HepG2 (cell line): ENCODE results near the gene SOAT2. TPM values are rescaled to one million over a fixed set of nuclear protein-coding genes. Genes with fewer than 3 reads are reported as not detected.

ENCODE experiments used
- GFI1 ChIP-seq: sonication (generic); formaldehyde crosslinking; IDR thresholded peaks from 2 replicates; pipeline ENCODE4 v1.5.0; 2020; ENCODE audit warnings: missing genetic modification reagents, mild to moderate bottlenecking, borderline replicate concordance
- HNRNPL ChIP-seq: fragments of 200-400 bp; formaldehyde crosslinking; IDR thresholded peaks from 2 replicates; pipeline ENCODE4 v1.6.1; 2017; ENCODE audit warnings: mild to moderate bottlenecking, low read depth, low read length
- MIER3 ChIP-seq: IDR thresholded peaks from 2 replicates; pipeline ENCODE4 v1.6.1; 2016; ENCODE audit warnings: missing compliant biosample characterization, borderline replicate concordance
- PCBP1 ChIP-seq: fragments of 200-400 bp; formaldehyde crosslinking; IDR thresholded peaks from 2 replicates; pipeline ENCODE4 v1.6.1; 2017; ENCODE audit warnings: mild to moderate bottlenecking, low read depth, low read length, borderline replicate concordance
- RARA ChIP-seq: IDR thresholded peaks from 2 replicates; pipeline ENCODE4 v1.6.1; 2016; ENCODE audit warnings: missing genetic modification reagents, missing compliant biosample characterization
- SATB2 ChIP-seq: sonication (generic); formaldehyde crosslinking; IDR thresholded peaks from 2 replicates; pipeline ENCODE4 v1.5.0; 2020; ENCODE audit warnings: missing genetic modification reagents
- TFAP4 ChIP-seq: sonication (generic); IDR thresholded peaks from 2 replicates; pipeline ENCODE4 v1.6.1; 2016; ENCODE audit warnings: low read depth, borderline replicate concordance
- U2AF1 ChIP-seq: fragments of 200-400 bp; formaldehyde crosslinking; optimal IDR thresholded peaks from 2 replicates; pipeline ENCODE3; 2017; ENCODE audit warnings: mild to moderate bottlenecking, low read depth, low read length
- YEATS4 ChIP-seq: sonication (generic); formaldehyde crosslinking; IDR thresholded peaks from 2 replicates; pipeline ENCODE4 v1.4.0; 2020; ENCODE audit warnings: missing genetic modification reagents, borderline replicate concordance
- ZNF280B ChIP-seq: sonication (generic); formaldehyde crosslinking; IDR thresholded peaks from 2 replicates; pipeline ENCODE4 v1.5.0; 2020; ENCODE audit warnings: missing genetic modification reagents, mild to moderate bottlenecking, borderline replicate concordance
- ZNF414 ChIP-seq: sonication (generic); formaldehyde crosslinking; IDR thresholded peaks from 2 replicates; pipeline ENCODE4 v1.5.0; 2020; ENCODE audit warnings: missing genetic modification reagents
- ZNF776 ChIP-seq: sonication (generic); formaldehyde crosslinking; IDR thresholded peaks from 2 replicates; pipeline ENCODE4 v1.4.0; 2020; ENCODE audit warnings: mild to moderate bottlenecking, missing genetic modification reagents
- ZNF883 ChIP-seq: sonication (generic); formaldehyde crosslinking; IDR thresholded peaks from 2 replicates; pipeline ENCODE4 v1.5.1; 2020; ENCODE audit warnings: mild to moderate bottlenecking, missing genetic modification reagents; ENCODE audit errors: not compliant biosample characterization
- polyA plus RNA-seq, 8 experiments: library from polyadenylated mRNA; depleted of rRNA in 3 of 8; stranded (reverse) in 7 of 8; unstranded in 1 of 8; fragments of >200 nt; fragmentation: Illumina TruSeq in 4 of 8; extraction: Trizol in 4 of 8; gene quantifications; 2 replicates each; pipeline versions ENCODE4 v1.2.1 to v1.2.3, GENCODE V29; 2011 to 2016; ENCODE audit warnings: low read depth in 4 of 8, missing spikeins in 1 of 8, mixed read lengths in 1 of 8; ENCODE audit not compliant: insufficient read depth in 1 of 8
- total RNA-seq, 5 experiments: library from RNA; depleted of rRNA; stranded (reverse); fragments of >200 nt; fragmentation: Illumina TruSeq; extraction: Trizol; gene quantifications; 2 replicates each; pipeline ENCODE4 v1.2.3, GENCODE V29; 2016; ENCODE audit warnings: low read depth in 1 of 5
- TF ChIP-seq, protein P1 (sequence below): sonication (generic); formaldehyde crosslinking; IDR thresholded peaks from 2 replicates; pipeline ENCODE4 v1.8.1; 2022; ENCODE audit warnings: low read depth, mild to moderate bottlenecking, missing genetic modification reagents
- TF ChIP-seq, protein P2 (sequence below): sonication (generic); formaldehyde crosslinking; IDR thresholded peaks from 2 replicates; pipeline ENCODE4 v1.4.0; 2020; ENCODE audit warnings: mild to moderate bottlenecking, missing genetic modification reagents
- TF ChIP-seq, protein P3 (sequence below): IDR thresholded peaks from 2 replicates; pipeline ENCODE4 v1.6.1; 2016; ENCODE audit warnings: low read depth, borderline replicate concordance
- TF ChIP-seq, protein P4 (sequence below): sonication (generic); formaldehyde crosslinking; IDR thresholded peaks from 2 replicates; pipeline ENCODE4 v1.8.0; 2022; ENCODE audit warnings: mild to moderate bottlenecking, missing genetic modification reagents, moderate library complexity

SOAT2 gene
- total and polyA plus RNA-seq, 2 of the 13 experiments (the other 11 are each of a cell fraction or from before 2014, with no cell fraction given): 14.9 to 108 TPM

GRCh38 chr12:53102883-53103807 is at the start of gene SOAT2 (continued):
- TF ChIP-seq ZNF280B (CRISPR knock-in tag) (no peak), TFAP4 (peak; percentile 68; the same call in 1 of the 2 replicates), ZNF414 (peak; percentile 70), ZNF776 (CRISPR knock-in tag) (no peak), HNRNPL (peak; percentile 86), U2AF1 (peak; percentile 41), ZNF883 (peak; percentile 25), SATB2 (peak; percentile 12; the same call in 1 of the 2 replicates), YEATS4 (CRISPR knock-in tag) (0 out of 2 replicates have a peak, but pooled peaks have one; percentile 29), RARA (peak; percentile 58), GFI1 (CRISPR knock-in tag) (no peak), PCBP1 (0 out of 2 replicates have a peak, but pooled peaks have one; percentile 30), MIER3 (CRISPR knock-in tag) (0 out of 2 replicates have a peak, but pooled peaks have one; percentile 11)
- TF ChIP-seq, protein P1, sequence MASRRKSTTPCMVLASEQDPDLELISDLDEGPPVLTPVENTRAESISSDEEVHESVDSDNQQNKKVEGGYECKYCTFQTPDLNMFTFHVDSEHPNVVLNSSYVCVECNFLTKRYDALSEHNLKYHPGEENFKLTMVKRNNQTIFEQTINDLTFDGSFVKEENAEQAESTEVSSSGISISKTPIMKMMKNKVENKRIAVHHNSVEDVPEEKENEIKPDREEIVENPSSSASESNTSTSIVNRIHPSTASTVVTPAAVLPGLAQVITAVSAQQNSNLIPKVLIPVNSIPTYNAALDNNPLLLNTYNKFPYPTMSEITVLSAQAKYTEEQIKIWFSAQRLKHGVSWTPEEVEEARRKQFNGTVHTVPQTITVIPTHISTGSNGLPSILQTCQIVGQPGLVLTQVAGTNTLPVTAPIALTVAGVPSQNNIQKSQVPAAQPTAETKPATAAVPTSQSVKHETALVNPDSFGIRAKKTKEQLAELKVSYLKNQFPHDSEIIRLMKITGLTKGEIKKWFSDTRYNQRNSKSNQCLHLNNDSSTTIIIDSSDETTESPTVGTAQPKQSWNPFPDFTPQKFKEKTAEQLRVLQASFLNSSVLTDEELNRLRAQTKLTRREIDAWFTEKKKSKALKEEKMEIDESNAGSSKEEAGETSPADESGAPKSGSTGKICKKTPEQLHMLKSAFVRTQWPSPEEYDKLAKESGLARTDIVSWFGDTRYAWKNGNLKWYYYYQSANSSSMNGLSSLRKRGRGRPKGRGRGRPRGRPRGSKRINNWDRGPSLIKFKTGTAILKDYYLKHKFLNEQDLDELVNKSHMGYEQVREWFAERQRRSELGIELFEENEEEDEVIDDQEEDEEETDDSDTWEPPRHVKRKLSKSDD: peak; percentile 30; the same call in 1 of the 2 replicates
- TF ChIP-seq, protein P2, sequence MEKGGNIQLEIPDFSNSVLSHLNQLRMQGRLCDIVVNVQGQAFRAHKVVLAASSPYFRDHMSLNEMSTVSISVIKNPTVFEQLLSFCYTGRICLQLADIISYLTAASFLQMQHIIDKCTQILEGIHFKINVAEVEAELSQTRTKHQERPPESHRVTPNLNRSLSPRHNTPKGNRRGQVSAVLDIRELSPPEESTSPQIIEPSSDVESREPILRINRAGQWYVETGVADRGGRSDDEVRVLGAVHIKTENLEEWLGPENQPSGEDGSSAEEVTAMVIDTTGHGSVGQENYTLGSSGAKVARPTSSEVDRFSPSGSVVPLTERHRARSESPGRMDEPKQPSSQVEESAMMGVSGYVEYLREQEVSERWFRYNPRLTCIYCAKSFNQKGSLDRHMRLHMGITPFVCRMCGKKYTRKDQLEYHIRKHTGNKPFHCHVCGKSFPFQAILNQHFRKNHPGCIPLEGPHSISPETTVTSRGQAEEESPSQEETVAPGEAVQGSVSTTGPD (CRISPR knock-in tag): no peak
- TF ChIP-seq, protein P3, sequence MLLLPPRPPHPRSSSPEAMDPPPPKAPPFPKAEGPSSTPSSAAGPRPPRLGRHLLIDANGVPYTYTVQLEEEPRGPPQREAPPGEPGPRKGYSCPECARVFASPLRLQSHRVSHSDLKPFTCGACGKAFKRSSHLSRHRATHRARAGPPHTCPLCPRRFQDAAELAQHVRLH (CRISPR knock-in tag): no peak
- TF ChIP-seq, protein P4, sequence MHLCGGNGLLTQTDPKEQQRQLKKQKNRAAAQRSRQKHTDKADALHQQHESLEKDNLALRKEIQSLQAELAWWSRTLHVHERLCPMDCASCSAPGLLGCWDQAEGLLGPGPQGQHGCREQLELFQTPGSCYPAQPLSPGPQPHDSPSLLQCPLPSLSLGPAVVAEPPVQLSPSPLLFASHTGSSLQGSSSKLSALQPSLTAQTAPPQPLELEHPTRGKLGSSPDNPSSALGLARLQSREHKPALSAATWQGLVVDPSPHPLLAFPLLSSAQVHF: peak; percentile 83; the same call in 1 of the 2 replicates
